ENCODE results near the gene SRGAP2B.
"Not testable (repeated sequence)": the region's sequence is repeated elsewhere in the genome, so short reads cannot be mapped to it uniquely, and the experiment has no call there.

GRCh38 chr1:145122344-145123061 is 27.4 kb upstream of the SRGAP2B start:
- not testable (repeated sequence) for TF ChIP-seq CTCF (conservative IDR thresholded peaks at IDR 0.05; ENCODE audit: low read length); EZH2phosphoT487 (IDR thresholded peaks at IDR 0.05; ENCODE audit: borderline replicate concordance)
